Caco-2 (cell line): ENCODE data around the gene ZBTB16. TPM values are rescaled to one million over a fixed set of nuclear protein-coding genes. Genes with fewer than 3 reads are reported as not detected.

Experiments used
- BruUV-seq: library from RNA; stranded (reverse); fragments of 400-500 nt; replicated peaks from 2 replicates; lab custom pipeline; 2021; lab: Mats Ljungman, UMichigan
- CTCF ChIA-PET: fragments of 300-600 bp; sonication (Branson Sonifier 250); formaldehyde crosslinking; loops from one replicate; lab custom pipeline; 2022; ENCODE audit warnings: antibody characterized with exemption; lab: Charles Lee
- POLR2A ChIA-PET: fragments of 300-600 bp; sonication (Branson Sonifier 250); formaldehyde crosslinking; loops from one replicate; lab custom pipeline; 2022; ENCODE audit warnings: antibody characterized with exemption; lab: Charles Lee
- DNase-seq, 2 experiments: peaks; one replicate each; pipeline versions ENCODE4 v3.0.0 to v3.0.0-alpha.2; 2020 to 2022
- H3K27me3 ChIP-seq: replicated peaks from 2 replicates; pipeline ENCODE4 v1.6.0; 2011; ENCODE audit warnings: low read length; ENCODE audit not compliant: control insufficient read depth, insufficient read depth
- H3K36me3 ChIP-seq: 2 replicates; pipeline ENCODE4 v1.5.1; 2011; ENCODE audit warnings: low read length; ENCODE audit not compliant: control insufficient read depth, insufficient read depth
- H3K4me1 ChIP-seq: fragments of 250-450 bp; sonication (Bioruptor Pico); 2 replicates; pipeline ENCODE4 v1.5.1; 2020; ENCODE audit warnings: mild to moderate bottlenecking
- H3K4me3 ChIP-seq: 2 replicates; pipeline ENCODE4 v1.5.1; 2011; ENCODE audit warnings: low read depth, mild to moderate bottlenecking, control low read depth, low read length
- H3K9me3 ChIP-seq: fragments of 250-450 bp; sonication (Bioruptor Pico); 2 replicates; pipeline ENCODE4 v1.5.1; 2020; ENCODE audit warnings: mild to moderate bottlenecking, moderate library complexity
- H3K27ac Mint-ChIP-seq: one replicate; pipeline ENCODE4 v1.8.0; 2022; ENCODE audit warnings: mixed read lengths; ENCODE audit not compliant: unreplicated experiment
- H3K27me3 Mint-ChIP-seq: one replicate; pipeline ENCODE4 v1.8.0; 2022; ENCODE audit warnings: mixed read lengths; ENCODE audit not compliant: insufficient read depth, unreplicated experiment
- H3K36me3 Mint-ChIP-seq: one replicate; pipeline ENCODE4 v1.8.0; 2022; ENCODE audit warnings: mild to moderate bottlenecking, mixed read lengths; ENCODE audit not compliant: insufficient read depth, unreplicated experiment
- H3K4me1 Mint-ChIP-seq: one replicate; pipeline ENCODE4 v1.8.0; 2022; ENCODE audit warnings: low read depth, mixed read lengths; ENCODE audit not compliant: unreplicated experiment
- H3K4me3 Mint-ChIP-seq: one replicate; pipeline ENCODE4 v1.8.0; 2022; ENCODE audit warnings: mild to moderate bottlenecking, moderate library complexity, mixed read lengths; ENCODE audit not compliant: unreplicated experiment
- H3K9me3 Mint-ChIP-seq: one replicate; pipeline ENCODE4 v1.8.0; 2022; ENCODE audit warnings: mixed read lengths; ENCODE audit not compliant: unreplicated experiment
- intact Hi-C: fragments of 100-400 bp; cut with micrococcal nuclease; formaldehyde crosslinking; loops from one replicate; pipeline ENCODE4 v1.10.0; 2022; ENCODE audit not compliant: unreplicated experiment
- total RNA-seq: library from RNA; stranded (reverse); gene quantifications from 2 replicates; pipeline ENCODE4 v1.2.3, GENCODE V29; 2022
- TF ChIP-seq, protein P1 (sequence below), 2 experiments: fragments of 200-600 bp in 1 of 2; IDR thresholded peaks; 1 replicate in 1 of 2; 2 replicates in 1 of 2; pipeline versions ENCODE4 v1.5.1 to v1.8.0; 2011 to 2022; ENCODE audit warnings: antibody characterized with exemption in 1 of 2, control low read depth in 1 of 2, inconsistent platforms in 1 of 2, low read depth in 1 of 2, low read length in 1 of 2, mild to moderate bottlenecking in 1 of 2, moderate library complexity in 1 of 2; ENCODE audit not compliant: insufficient read depth in 1 of 2, severe bottlenecking in 1 of 2, unreplicated experiment in 1 of 2

ZBTB16 gene
- total RNA-seq, 1 experiment from 2014 or later, result 12.7 TPM

DNA sequence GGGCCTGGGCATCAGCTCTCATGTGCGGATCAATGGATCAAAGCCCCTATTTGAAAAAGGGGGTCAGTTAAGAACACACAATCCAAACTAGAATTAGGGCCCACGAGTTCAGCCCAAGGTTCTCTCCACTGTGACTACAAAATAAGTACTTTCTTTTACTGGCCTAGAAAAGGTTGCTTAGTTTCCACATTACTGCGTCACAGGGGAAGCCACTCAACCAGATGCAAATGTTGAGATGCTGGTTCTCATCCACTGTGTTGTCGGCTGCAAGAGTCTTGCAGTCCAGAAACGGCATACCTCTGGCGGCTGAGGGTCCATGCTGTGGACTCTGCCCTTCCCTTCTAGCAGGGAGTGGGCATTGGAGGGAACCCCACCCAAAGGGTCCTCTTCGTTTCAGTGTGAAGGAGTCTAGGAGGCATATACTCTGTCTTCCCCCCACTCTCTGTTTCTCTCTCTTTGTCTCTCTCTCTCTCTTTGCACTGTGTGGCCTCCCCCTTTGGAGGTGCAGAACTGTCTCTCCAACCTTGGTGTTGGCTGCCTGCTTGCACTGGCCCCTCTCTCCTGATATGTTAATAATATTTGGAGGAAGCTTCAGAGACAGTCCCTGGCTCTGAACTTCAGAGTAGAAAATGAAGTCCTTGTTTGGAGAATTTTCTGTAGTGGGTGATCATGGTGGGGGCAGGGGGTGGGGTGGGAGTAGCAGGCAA lies 137.6 kb downstream of the ZBTB16 start:
- Histone ChIP-seq H3K9me3 (no peaks in the 10 kb centered on the region), H3K4me3 (no peak overlapping the region), H3K36me3 (no peaks in the 10 kb centered on the region), H3K4me1 (no peaks in the 10 kb centered on the region; the same call in 1 of the 2 replicates), H3K27me3 (no peaks in the 10 kb centered on the region)
- POLR2A ChIA-PET, result no interaction called here
- no peak for DNase-seq
- TF ChIP-seq, protein P1, sequence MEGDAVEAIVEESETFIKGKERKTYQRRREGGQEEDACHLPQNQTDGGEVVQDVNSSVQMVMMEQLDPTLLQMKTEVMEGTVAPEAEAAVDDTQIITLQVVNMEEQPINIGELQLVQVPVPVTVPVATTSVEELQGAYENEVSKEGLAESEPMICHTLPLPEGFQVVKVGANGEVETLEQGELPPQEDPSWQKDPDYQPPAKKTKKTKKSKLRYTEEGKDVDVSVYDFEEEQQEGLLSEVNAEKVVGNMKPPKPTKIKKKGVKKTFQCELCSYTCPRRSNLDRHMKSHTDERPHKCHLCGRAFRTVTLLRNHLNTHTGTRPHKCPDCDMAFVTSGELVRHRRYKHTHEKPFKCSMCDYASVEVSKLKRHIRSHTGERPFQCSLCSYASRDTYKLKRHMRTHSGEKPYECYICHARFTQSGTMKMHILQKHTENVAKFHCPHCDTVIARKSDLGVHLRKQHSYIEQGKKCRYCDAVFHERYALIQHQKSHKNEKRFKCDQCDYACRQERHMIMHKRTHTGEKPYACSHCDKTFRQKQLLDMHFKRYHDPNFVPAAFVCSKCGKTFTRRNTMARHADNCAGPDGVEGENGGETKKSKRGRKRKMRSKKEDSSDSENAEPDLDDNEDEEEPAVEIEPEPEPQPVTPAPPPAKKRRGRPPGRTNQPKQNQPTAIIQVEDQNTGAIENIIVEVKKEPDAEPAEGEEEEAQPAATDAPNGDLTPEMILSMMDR (IDR thresholded peaks at IDR 0.05; ENCODE audit: insufficient read depth in 1 of 2, low read depth in 1 of 2, low read length in 1 of 2, severe bottlenecking in 1 of 2, unreplicated experiment in 1 of 2), result no peak
- CTCF ChIA-PET, result interaction anchor here (0.8 to 1.6 kb wide), 7 partner anchors 10 to 301 kb away, joined by 3 to 9 read pairs (median 4); no protein-coding TSS in a partner anchor
- H3K4me3 Mint-ChIP-seq, result no peak overlapping the region
- H3K36me3 Mint-ChIP-seq, result no peaks in the 10 kb centered on the region
- H3K4me1 Mint-ChIP-seq, result peaks cover 7% of the 10 kb centered on the region
- intact Hi-C loops, result loop anchor here (1.0 to 2.0 kb wide), 4 partner anchors 64 to 203 kb away; partner anchors contain the start of gene ZBTB16
- no peak overlapping the region for H3K27ac Mint-ChIP-seq
- H3K9me3 Mint-ChIP-seq, result no peaks in the 10 kb centered on the region
- no peaks in the 10 kb centered on the region for H3K27me3 Mint-ChIP-seq
- BruUV-seq, result no TSS peak

DNA sequence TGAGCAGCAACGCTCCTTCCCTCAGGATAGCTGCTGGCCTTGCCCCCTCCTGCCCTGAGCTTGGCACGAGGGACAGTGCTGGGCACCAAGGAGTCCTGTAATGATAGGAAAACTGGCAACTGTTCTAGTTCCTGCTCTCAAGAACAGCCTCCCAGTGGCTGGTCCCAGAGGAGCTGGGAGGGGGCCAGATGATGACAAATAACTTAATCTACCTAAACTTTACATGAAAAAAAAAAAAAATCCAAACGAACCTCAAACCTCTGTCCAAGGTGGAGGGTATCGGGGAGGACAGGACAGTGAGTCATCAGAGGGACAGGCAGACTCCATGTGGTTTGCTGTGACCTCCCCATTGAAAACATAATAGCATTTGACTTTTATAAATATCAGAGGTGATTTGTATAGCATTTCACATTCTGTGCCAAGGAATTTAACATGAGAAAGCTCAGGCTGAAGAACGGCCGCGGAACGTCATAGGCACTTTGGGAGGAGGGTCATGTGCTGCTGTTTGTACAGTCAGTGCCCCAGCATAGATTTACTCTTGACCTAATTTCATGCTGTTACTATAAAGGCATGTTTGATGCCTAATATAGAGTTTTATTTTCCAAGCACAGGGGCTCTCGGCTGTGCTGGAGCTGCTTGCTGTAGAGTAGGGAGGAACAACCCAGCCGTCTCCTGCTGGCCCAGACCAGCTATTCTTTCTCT lies 138.4 kb downstream of the ZBTB16 start:
- POLR2A ChIA-PET, result no interaction called here
- TF ChIP-seq, protein P1 (IDR thresholded peaks at IDR 0.05; ENCODE audit: insufficient read depth in 1 of 2, low read depth in 1 of 2, low read length in 1 of 2, severe bottlenecking in 1 of 2, unreplicated experiment in 1 of 2), result no peak
- H3K9me3 Mint-ChIP-seq, result no peaks in the 10 kb centered on the region
- Histone ChIP-seq H3K4me3 (no peak overlapping the region), H3K27me3 (no peaks in the 10 kb centered on the region), H3K9me3 (no peaks in the 10 kb centered on the region), H3K4me1 (no peaks in the 10 kb centered on the region; the same call in 1 of the 2 replicates), H3K36me3 (no peaks in the 10 kb centered on the region)
- no peak overlapping the region for H3K27ac Mint-ChIP-seq
- no peak overlapping the region for H3K4me3 Mint-ChIP-seq
- H3K27me3 Mint-ChIP-seq, result no peaks in the 10 kb centered on the region
- CTCF ChIA-PET, result interaction anchor here (0.6 kb wide), 1 partner anchor 62 kb away, joined by 3 read pairs; no protein-coding TSS in a partner anchor
- DNase-seq, result no peak
- peaks cover 7% of the 10 kb centered on the region for H3K4me1 Mint-ChIP-seq
- H3K36me3 Mint-ChIP-seq, result no peaks in the 10 kb centered on the region
- no TSS peak for BruUV-seq
- intact Hi-C loops, result loop anchor here (2.0 kb wide), 1 partner anchor 63 kb away; no protein-coding TSS in a partner anchor

- H3K4me1 ChIP-seq, result no peaks in the 10 kb centered on the region; the same call in 1 of the 2 replicates
- no TSS peak for BruUV-seq
- Mint-ChIP-seq H3K4me3 (no peak overlapping the region), H3K36me3 (no peaks in the 10 kb centered on the region), H3K4me1 (peaks cover 7% of the 10 kb centered on the region), H3K9me3 (no peaks in the 10 kb centered on the region), H3K27me3 (no peaks in the 10 kb centered on the region), H3K27ac (no peak overlapping the region)
- H3K27me3 ChIP-seq, result no peaks in the 10 kb centered on the region
- TF ChIP-seq, protein P1 (IDR thresholded peaks at IDR 0.05; ENCODE audit: insufficient read depth in 1 of 2, low read depth in 1 of 2, low read length in 1 of 2, severe bottlenecking in 1 of 2, unreplicated experiment in 1 of 2), result no peak
- no peaks in the 10 kb centered on the region for H3K36me3 ChIP-seq
- DNase-seq, result no peak
- ChIA-PET POLR2A (no interaction called here), CTCF (interaction anchor here (0.6 kb wide), 1 partner anchor 61 kb away, joined by 3 read pairs; no protein-coding TSS in a partner anchor)
- intact Hi-C loops, result no loop called here
- no peaks in the 10 kb centered on the region for H3K9me3 ChIP-seq
- no peak overlapping the region for H3K4me3 ChIP-seq
These were observed 139.5 kb downstream of the ZBTB16 start for GRCh38 chr11:114199051-114199450.
